ENCODE measurements around the gene PPP4R1. TPM values are rescaled to one million over a fixed set of nuclear protein-coding genes. Genes with fewer than 3 reads are reported as not detected.
A peak's percentile ranks its signal among the peaks of the same experiment; 100 is the strongest.

PPP4R1 gene
- total RNA-seq, 1 experiment from 2014 or later: 95.3 TPM

DNA sequence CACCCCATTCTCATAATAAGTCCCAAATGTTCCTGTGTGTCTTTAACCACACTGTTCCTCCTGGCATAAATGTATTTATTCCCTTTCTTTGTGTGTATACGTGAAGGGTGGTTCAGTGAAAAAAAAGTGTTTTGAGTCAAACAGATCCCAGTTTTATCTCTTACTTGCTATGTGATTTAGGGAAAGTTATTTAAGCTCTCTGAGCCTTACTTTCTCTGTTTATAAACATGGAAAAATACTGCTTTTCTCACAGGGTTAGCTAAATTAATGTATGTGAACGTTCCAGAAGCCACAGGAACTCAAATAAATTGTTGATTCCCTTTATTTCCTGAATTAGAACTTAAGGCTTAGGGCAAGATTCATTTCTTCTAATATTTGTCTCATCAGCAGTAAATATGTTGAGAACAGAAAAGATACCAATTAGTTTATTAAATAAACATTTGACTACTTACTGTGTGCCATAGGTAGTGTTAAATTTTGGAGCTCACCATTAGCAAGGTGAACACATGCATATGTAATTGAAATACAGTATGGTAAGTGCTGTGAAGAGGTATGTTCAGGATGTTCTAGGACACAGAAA is 105.8 kb downstream of the PPP4R1 start:
- no peak for DNase-seq (ENCODE audit: low read depth)

DNA sequence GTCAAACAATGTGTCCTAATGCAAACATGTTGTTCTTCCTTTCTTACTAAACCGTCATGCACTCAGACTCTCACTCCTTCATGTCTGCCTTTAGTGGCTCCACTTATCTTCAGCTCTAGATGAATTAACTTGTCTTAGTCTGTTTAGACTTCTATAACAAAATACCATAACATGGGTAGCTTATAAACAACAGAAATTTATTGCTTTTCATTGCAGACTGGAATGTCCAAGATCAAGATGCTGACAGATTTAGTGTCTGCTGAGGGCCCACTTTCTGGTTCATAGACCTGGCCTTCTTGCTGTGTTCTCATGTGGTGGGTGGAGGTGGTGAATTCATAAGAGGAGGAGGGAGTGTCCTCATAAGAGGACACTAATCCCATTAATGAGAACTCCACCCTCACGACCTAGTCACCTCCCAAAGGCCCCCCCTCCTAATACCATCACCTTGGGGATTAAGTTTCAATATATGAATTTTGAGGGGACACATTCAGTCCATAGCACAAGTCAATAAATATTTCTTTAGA is 106.7 kb downstream of the PPP4R1 start:
- no peak for DNase-seq (ENCODE audit: low read depth)

DNA sequence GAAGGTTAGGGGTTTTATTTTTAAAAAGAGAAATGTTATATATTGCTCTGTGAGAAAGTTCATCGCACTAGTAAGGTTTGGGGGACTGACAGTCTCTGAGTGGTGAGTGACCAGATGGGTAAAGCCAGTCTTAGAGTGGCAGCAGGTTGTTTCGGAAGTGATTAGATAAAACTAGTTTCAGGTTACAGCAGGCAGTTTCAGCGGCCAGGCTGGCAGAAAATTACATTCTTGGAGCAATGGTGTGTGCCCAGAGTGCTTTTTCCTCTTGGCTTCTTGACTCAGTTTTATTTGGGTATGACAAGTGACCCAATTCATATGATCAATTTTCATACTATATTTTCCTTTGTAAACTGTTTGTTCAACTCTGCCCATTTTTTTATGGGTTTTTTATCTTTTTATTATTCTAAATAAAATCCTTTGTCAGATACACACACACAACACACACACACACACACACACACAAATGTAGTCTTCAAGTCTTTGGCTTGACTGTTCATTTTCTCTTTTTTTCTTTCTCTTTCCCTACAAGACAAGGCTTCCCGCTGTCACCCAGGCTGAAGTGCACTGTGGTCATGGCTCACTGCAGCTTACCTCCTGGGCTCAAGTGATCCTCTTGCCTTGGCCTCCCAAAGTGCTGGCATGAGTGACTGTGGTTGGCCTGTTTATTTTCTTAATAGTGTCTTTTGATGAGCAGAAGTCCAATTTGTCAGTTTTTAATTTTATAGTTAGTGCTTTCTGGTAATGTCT is 108.1 kb downstream of the PPP4R1 start:
- peak; percentile 44 for DNase-seq (ENCODE audit: low read depth)

Small RNA genes within 50 kb of the gene (small RNA-seq; reads per million reads assigned to genes)
- gene RNU2-27P (not detected), gene RNU6-903P (not detected)

Other genes with a start within 250 kb of the PPP4R1 start
- 44.1 and 52.3 TPM in 2 replicates for gene RALBP1, start 139.0 kb downstream of the PPP4R1 start, total RNA-seq (2014; rRNA removed; shearing (Covaris generic))
- 48.0 and 82.2 TPM in 2 replicates for gene RAB31, start 93.7 kb upstream of the PPP4R1 start, total RNA-seq (2014; rRNA removed; shearing (Covaris generic))

Data from HT1080 (cell line).